GM03348 (cell line): ENCODE results near the gene OR2V1.
"Not testable (repeated sequence)": the region's sequence is repeated elsewhere in the genome, so short reads cannot be mapped to it uniquely, and the experiment has no call there.

Experiments used
- DNase-seq: peaks from one replicate; pipeline ENCODE4 v3.0.0; 2012; ENCODE audit warnings: low spot score

OR2V1 gene

GRCh38 chr5:181160152-181160754, 29.3 kb upstream of the OR2V1 start:
- peak; percentile 58 for DNase-seq

GRCh38 chr5:181159286-181160151, 28.6 kb upstream of the OR2V1 start:
- DNase-seq = peak; percentile 93

DNA sequence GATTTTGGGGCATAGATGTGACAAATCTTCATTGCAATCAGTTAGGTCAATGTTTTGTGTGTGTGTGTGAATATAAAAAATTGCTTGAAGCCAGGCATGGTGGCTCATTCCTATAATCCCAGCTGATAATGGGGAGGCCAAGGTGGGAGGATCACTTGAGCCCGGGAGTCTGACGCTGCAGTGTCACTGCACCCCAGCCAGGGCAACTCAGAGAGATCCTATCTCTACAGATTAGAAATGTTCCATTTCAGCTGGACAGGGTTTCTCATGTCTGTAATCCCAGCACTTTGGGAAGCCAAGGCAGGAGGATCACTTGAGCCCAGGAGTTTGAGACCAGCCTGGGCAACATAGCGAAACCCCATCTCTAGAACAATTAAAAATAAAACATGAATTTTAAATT, 27.9 kb upstream of the OR2V1 start:
- DNase-seq = no peak

DNA sequence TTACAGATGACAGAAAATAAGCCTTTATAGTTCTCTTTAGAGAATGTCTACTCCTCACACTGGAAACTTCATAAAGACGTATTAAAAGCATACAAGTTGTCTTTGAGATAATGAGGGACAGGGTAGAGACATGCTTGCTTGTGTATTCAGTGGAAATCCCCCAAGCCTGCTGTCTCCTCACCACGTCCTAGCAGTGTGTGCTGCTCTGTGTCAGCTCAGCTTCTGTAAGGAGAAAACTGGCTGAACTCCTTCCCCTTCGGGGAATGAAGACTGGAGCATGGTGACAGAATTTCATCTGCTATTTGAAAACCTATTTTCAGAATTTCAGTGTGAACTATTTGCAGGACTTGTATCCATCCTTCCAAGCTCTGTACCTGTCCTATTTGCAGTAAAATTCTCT, 25.8 kb upstream of the OR2V1 start:
- DNase-seq = no peak

DNA sequence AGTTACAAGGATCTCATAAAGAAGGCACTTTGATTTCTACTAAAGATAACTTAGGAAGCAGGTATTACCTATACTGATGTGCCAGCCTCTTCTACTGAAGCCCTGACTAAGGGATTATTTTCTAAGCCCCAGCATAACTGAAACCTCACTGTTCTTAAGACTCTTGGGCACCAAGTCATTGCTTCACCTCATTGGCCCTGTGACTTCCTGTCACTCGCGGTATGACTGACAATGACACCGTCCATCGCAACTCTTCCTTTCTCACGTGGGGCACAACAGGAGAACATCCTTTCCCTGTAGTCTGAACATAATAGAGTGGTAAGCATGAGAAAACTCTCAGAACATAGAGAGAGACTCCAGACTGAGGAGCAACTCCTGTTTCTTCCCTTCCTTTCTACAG, 22.8 kb upstream of the OR2V1 start:
- no peak for DNase-seq

- no peak for DNase-seq
Measured at GRCh38 chr5:181152406-181152805, 21.4 kb upstream of the OR2V1 start.

- peak; percentile 53 for DNase-seq
Measured at GRCh38 chr5:181151146-181151545, 20.2 kb upstream of the OR2V1 start.

DNA sequence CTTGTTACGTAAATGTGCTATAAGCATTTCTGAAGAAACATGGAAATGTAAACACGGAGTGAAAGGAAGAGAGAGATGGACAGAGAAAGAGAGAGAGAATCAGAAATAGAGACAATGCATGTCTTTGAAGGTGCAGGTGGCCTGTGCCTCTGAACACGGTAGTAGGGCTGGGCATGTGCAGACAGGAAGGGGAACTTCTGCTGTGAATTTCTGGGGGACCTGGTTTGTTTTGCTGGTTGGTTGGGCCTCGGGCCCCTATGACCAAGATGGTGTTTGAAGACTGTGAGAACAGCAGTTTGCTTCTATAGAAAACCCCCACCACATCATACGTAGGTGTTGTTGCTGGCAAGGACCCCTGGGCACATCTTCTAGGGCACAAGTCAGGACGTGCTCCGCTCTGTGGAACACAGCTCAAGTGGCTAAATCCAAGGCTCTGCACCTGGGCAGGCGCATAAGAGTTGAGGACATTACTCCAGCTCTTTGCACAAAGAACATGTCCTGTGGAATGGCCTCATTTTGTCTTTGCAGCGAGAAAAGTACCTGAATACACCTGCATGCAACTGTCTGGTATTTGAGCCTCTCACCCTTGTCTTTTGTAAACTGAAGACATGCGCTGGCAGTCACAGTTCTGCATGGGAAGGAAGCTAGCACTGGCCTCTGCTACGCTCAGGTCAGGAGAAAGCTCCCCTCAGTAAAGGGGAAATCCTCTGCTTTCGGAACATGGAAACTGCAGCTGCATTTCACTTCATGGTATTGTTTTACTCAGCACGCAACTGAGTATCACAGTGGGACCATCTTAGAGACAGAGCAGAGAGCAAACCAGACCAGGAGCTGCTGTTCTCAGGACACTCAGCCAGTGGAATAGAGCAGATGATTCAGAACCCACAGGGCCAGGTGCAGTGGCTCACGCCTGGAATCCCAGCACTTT, 19.1 kb upstream of the OR2V1 start:
- no peak for DNase-seq

DNA sequence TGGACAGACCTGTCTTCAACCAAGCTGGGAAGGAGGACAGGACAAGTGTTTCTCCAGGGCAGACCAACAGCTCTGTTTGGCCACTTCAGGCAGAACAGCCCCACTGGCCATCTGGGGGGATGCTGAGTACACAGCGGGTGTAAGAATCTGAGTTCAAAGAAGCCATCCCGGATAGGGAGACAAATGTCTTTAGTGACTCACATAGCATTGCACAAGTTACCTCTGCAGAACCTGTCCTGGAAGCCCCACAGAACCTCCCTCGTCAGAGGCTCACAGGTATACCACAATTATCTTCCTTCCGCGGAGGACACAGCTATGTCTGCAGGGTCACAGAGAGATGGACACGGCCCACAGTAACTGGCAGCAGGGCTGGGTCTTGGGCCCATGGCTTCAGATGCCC, 18.4 kb upstream of the OR2V1 start:
- DNase-seq = no peak

DNA sequence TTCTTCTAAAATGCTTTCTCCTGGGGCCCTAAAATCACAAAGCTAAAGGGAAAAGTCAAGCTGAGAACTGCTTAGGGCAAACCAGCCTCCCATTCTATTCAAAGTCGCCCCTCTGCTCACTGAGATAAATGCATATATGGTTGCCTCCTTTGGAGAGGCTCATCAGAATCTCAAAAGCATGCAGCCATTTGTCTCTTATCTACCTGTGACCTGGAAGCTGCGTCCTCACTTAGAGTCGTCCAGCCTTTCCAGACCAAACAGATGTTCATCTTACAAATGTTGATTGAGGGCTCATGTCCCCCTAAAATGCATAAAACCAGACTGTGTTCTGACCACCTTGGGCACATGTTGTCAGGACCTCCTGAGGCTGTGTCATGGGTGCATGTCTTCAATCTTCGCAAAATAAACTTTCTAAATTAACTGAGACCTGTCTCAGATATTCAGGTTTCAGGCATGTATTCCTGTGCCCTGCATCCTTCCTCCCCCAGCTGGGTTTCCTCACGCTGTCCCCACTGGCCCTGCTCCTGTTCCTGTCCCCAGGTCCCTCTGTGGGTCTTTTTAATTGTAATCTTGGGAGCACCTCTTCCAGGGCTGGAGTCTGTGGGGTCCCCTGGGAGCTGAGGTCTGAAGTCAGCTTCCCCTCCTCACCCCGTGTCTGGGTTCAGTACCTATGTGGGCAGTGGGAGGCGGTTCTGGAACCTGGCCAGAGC, 16.1 kb upstream of the OR2V1 start, which contains the start of gene OR2V2:
OR2V2 (plus strand) TSS at position 660 of the 710 bp plus-strand sequence. CDS start 7,357 bp downstream, outside the sequence.
- DNase-seq = not testable (repeated sequence)

GRCh38 chr5:181145133-181145532, 14.2 kb upstream of the OR2V1 start:
- DNase-seq = no peak

DNA sequence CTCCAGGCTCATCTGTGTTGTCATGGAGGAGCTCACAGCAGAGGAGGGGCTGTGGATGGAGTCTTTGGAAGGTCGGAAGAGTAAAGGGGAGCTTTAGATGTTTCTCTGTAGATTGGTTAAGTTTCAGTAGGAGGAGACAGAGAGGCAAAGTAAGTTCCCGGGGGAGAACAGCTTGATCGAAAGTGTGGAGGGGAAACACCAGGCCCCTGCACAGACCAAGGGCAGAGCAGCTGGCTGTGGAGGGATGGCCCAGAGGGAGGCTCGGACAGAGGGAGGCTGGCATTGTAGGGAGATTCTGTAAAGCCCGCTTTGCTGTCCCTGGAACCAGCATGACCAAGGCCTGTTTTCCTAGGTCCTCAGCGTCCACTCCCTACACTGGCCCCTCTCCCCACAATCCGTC, 11.1 kb upstream of the OR2V1 start:
- no peak for DNase-seq

DNA sequence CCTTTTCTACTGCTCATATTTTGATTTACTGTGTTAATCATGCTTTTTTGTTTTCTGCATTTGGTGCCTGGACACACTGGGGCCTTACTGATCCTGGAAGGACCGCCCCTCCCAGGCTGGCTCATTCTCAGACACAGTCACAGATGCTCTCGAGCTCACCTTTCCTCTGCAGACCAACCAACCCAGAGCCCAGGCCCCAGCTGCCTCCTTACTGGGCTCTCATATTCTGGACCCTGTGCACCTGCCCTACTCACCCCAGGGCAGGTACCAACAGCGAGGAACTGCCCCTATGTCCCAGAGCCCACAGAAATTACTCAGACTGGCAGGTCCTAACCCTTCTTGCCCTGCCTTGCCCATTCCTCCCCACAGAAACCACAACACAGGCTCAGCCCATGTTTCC, 9.8 kb upstream of the OR2V1 start:
- no peak for DNase-seq

GRCh38 chr5:181138258-181138657, 7.3 kb upstream of the OR2V1 start:
- DNase-seq = no peak

DNA sequence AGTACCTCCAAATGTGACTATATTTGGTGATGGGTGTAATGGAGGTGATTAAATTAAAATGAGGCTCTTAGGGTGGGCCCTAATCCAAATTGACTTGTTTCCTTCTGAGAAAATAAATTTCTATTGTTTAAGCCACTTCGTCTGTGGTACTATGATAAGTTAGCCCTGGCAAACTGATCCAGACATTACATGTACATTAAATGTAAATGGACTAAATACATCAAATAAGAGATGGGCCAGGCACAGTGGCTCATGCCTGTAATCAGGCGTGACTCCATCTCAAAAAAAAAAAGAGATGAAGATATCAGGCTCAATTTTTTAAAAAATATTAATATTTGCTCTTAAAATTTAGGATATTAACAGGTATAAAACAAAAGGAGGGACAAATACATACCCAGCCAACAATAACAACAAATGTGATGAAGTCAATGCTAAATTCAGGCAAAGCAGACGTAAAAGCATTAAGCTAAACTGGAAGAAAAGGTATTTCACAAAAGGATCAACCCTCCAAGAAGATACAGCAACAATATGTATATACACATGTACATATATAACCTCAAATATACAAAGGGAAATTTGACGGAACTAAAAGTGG, 5.5 kb upstream of the OR2V1 start:
- DNase-seq = no peak

DNA sequence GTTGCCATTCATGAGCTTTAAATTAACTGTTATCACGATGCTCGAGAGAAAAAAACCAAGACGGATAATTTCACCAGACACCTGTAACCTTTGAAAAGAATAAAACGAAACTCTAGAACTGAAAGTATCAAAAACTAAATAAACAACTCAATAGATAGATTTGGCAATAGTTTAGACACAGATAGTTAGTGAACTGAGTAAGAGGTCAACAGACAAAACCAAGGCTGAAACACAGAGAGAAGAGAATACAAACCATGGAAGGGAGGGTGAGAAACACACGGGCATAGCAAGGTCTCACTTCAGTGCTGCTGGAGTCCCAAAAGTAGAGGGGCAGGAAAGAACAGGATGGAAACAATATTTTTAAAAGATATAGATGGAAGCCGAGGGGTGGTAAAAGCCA, 3.3 kb upstream of the OR2V1 start:
- no peak for DNase-seq

GRCh38 chr5:181133610-181134231, 2.8 kb upstream of the OR2V1 start:
- peak; percentile 87 for DNase-seq

- no peak for DNase-seq
Measured at GRCh38 chr5:181133083-181133482, 2.1 kb upstream of the OR2V1 start.

DNA sequence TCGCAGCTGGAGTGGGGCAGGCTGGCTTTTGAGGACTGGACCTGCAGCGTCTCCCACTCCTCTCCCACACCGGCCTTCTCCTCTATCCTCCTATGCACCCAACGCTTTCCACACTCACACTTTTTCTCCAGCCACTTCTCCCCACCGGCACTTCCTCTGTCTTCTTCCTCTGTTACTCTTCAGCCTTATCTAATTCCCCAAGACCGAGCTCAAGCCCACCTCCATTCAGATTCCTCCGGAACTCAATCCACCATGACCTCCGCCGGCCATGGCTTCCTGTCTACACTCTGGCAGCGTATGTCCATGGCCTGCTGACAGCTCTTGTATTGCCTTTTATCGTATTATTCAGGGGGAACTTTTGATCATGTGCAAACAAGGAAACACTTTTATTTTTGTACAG, 545 bp upstream of the OR2V1 start:
- no peak for DNase-seq

- not testable (repeated sequence) for DNase-seq
Measured at GRCh38 chr5:181130081-181130480, 888 bp downstream of the OR2V1 start.

DNA sequence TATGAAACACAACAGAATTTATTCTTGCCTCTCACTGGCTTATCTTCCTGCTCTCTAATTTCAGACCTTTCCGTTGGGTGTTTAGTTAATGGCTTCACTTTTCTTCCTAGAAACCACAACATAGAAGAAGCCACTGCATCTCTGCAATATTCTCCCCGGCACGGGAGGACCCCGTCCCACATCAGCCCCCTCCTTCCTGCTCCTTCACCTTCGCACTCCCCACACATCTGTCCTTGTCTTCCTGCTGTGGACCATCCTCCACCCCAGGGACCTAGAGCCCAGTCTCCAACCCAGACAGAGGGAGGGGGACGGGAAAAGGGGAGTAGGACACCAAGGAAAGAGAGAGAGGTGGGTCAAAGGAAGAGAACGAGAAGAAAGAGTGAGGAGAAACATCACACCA, 1.4 kb downstream of the OR2V1 start:
- DNase-seq = no peak
